DND-41 (cell line): ENCODE data around the gene KAZN.

ENCODE experiments used
- EZH2 ChIP-seq: IDR thresholded peaks from 3 replicates; pipeline ENCODE4 v1.6.1; 2012; ENCODE audit warnings: borderline replicate concordance, low read depth, mild to moderate bottlenecking, moderate library complexity, low read length, inconsistent platforms; ENCODE audit not compliant: severe bottlenecking
- TF ChIP-seq, protein P1 (sequence below): IDR thresholded peaks from 2 replicates; pipeline ENCODE4 v1.5.1; 2012; ENCODE audit warnings: borderline replicate concordance, low read length, moderate library complexity, mild to moderate bottlenecking; ENCODE audit not compliant: poor library complexity, severe bottlenecking; ENCODE audit errors: extremely low read depth

DNA sequence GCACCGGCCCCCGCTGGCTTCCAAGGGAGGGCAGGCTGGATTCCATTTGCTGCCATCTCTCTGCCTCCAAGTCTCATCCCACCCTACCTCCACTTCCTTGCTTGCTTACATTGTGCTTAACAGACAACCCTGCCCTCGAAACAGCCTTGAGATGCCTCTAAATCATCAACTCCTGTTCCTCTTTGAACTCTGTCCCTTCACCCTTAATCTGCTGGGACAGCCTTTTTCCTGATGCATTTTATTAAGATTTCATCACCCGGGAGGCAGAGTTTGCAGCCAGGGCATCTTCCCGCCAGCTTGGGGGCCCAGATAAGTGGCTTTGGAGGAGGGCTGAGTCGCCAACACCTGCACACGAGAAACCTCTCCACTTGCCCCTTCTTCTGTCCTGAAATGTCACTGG is 192.5 kb downstream of the KAZN start:
- TF ChIP-seq, protein P1, sequence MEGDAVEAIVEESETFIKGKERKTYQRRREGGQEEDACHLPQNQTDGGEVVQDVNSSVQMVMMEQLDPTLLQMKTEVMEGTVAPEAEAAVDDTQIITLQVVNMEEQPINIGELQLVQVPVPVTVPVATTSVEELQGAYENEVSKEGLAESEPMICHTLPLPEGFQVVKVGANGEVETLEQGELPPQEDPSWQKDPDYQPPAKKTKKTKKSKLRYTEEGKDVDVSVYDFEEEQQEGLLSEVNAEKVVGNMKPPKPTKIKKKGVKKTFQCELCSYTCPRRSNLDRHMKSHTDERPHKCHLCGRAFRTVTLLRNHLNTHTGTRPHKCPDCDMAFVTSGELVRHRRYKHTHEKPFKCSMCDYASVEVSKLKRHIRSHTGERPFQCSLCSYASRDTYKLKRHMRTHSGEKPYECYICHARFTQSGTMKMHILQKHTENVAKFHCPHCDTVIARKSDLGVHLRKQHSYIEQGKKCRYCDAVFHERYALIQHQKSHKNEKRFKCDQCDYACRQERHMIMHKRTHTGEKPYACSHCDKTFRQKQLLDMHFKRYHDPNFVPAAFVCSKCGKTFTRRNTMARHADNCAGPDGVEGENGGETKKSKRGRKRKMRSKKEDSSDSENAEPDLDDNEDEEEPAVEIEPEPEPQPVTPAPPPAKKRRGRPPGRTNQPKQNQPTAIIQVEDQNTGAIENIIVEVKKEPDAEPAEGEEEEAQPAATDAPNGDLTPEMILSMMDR, result no peak
- TF ChIP-seq EZH2, result no peak
